Measurements from ENCODE around the gene MARCHF10.
"Not testable (repeated sequence)": the region's sequence is repeated elsewhere in the genome, so short reads cannot be mapped to it uniquely, and the experiment has no call there.

MARCHF10 gene

GRCh38 chr17:62716834-62717588 lies 91.1 kb downstream of the MARCHF10 start:
- DNase-seq = no peak

GRCh38 chr17:62715882-62716390 lies 92.2 kb downstream of the MARCHF10 start:
- no peak for DNase-seq

- DNase-seq = no peak
Observed at GRCh38 chr17:62714016-62714777, 93.9 kb downstream of the MARCHF10 start.

- no peak for DNase-seq
Observed at GRCh38 chr17:62713086-62713881, 94.8 kb downstream of the MARCHF10 start.

GRCh38 chr17:62712171-62712581 lies 95.9 kb downstream of the MARCHF10 start:
- DNase-seq = no peak

- no peak for DNase-seq
Observed at GRCh38 chr17:62708587-62708986, 99.5 kb downstream of the MARCHF10 start.

- DNase-seq = no peak
Observed at GRCh38 chr17:62707425-62707739, 100.7 kb downstream of the MARCHF10 start.

GRCh38 chr17:62706598-62707424 lies 101.3 kb downstream of the MARCHF10 start:
- no peak for DNase-seq

GRCh38 chr17:62705778-62706597 lies 102.1 kb downstream of the MARCHF10 start:
- no peak for DNase-seq

- DNase-seq = no peak
Observed at GRCh38 chr17:62705156-62705777, 102.8 kb downstream of the MARCHF10 start.

- no peak for DNase-seq
Observed at GRCh38 chr17:62704381-62704971, 103.6 kb downstream of the MARCHF10 start.

GRCh38 chr17:62703776-62704380 lies 104.2 kb downstream of the MARCHF10 start:
- peak; percentile 7 to 56 for DNase-seq

- DNase-seq = no peak
Observed at GRCh38 chr17:62703261-62703775, 104.8 kb downstream of the MARCHF10 start.

GRCh38 chr17:62702746-62703260 lies 105.3 kb downstream of the MARCHF10 start:
- DNase-seq = no peak

- DNase-seq = no peak
Observed at GRCh38 chr17:62701706-62702085, 106.4 kb downstream of the MARCHF10 start.

- no peak for DNase-seq
Observed at GRCh38 chr17:62700964-62701705, 107.0 kb downstream of the MARCHF10 start.

GRCh38 chr17:62698459-62698858 lies 109.7 kb downstream of the MARCHF10 start:
- DNase-seq = not testable (repeated sequence)

- DNase-seq = no peak
Observed at GRCh38 chr17:62696726-62697490, 111.2 kb downstream of the MARCHF10 start.

Measured in SHP77 (cell line).